Endodermal cell (in vitro differentiated cells): ENCODE data around the gene HSPG2. TPM values are rescaled to one million over a fixed set of nuclear protein-coding genes. Genes with fewer than 3 reads are reported as not detected.

ENCODE experiments used
- DNase-seq: peaks from one replicate; pipeline ENCODE4 v3.0.0-alpha.2; 2017
- H3K27ac ChIP-seq: 2 replicates; pipeline ENCODE4 v1.5.1; 2013; ENCODE audit warnings: mild to moderate bottlenecking, low read depth, low read length, moderate library complexity
- H3K27me3 ChIP-seq: 2 replicates; pipeline ENCODE4 v1.6.1; 2013; ENCODE audit warnings: mild to moderate bottlenecking, low read length, moderate library complexity; ENCODE audit not compliant: insufficient read depth, control insufficient read depth, poor library complexity, severe bottlenecking
- H3K36me3 ChIP-seq: 2 replicates; pipeline ENCODE4 v1.7.0; 2013; ENCODE audit warnings: mild to moderate bottlenecking, low read length, moderate library complexity; ENCODE audit not compliant: control insufficient read depth, insufficient read depth
- H3K4me1 ChIP-seq: one replicate; pipeline ENCODE4 v1.7.0; 2013; ENCODE audit warnings: low read length; ENCODE audit not compliant: control insufficient read depth, insufficient read depth
- H3K4me3 ChIP-seq: 2 replicates; pipeline ENCODE4 v1.5.1; 2013; ENCODE audit warnings: mild to moderate bottlenecking, low read length, moderate library complexity
- H3K9ac ChIP-seq: 2 replicates; pipeline ENCODE4 v1.6.1; 2013; ENCODE audit warnings: mild to moderate bottlenecking, low read length, moderate library complexity; ENCODE audit not compliant: poor library complexity, severe bottlenecking; ENCODE audit errors: extremely low read depth
- H3K9me3 ChIP-seq: 2 replicates; pipeline ENCODE4 v1.6.1; 2013; ENCODE audit warnings: mild to moderate bottlenecking, low read length, moderate library complexity; ENCODE audit not compliant: control insufficient read depth
- H3K27ac Mint-ChIP-seq: 2 replicates; pipeline ENCODE4 v1.8.0; 2020; ENCODE audit warnings: mixed read lengths
- H3K27me3 Mint-ChIP-seq: 2 replicates; pipeline ENCODE4 v1.8.0; 2021; ENCODE audit warnings: mild to moderate bottlenecking, mixed read lengths; ENCODE audit not compliant: insufficient read depth
- H3K36me3 Mint-ChIP-seq: 2 replicates; pipeline ENCODE4 v1.8.0; 2020; ENCODE audit warnings: low read depth, mixed read lengths
- H3K4me1 Mint-ChIP-seq: 2 replicates; pipeline ENCODE4 v1.8.0; 2020; ENCODE audit warnings: mixed read lengths
- H3K4me3 Mint-ChIP-seq: 2 replicates; pipeline ENCODE4 v1.8.0; 2020; ENCODE audit warnings: mild to moderate bottlenecking, moderate library complexity, mixed read lengths
- H3K9me3 Mint-ChIP-seq: 2 replicates; pipeline ENCODE4 v1.8.0; 2020; ENCODE audit warnings: mild to moderate bottlenecking, mixed read lengths
- CTCF ChIP-seq: fragments of 200-600 bp; sonication (generic); conservative IDR thresholded peaks from 2 replicates; pipeline ENCODE4 v1.5.0; 2021; ENCODE audit warnings: antibody characterized with exemption, mild to moderate bottlenecking
- WGBS, 2 experiments: methylation state at CpG; one replicate each; pipeline versions ENCODE4 v1.1.5 to v1.1.7; 2013; ENCODE audit warnings: missing lambda C conversion rate in 2 of 2, mixed read lengths in 1 of 2; ENCODE audit not compliant: insufficient coverage in 1 of 2, insufficient read length in 1 of 2; 5-methylcytosine and 5-hydroxymethylcytosine counted together
- total RNA-seq, 2 donors: library from RNA; stranded (reverse); fragmentation: NEBNext Ultra II Directional in 1 of 2; extraction: Animal tissue kit (Norgen Biotek cat#: 25700) in 1 of 2; gene quantifications; 2 replicates in 1 of 2; 3 replicates in 1 of 2; pipeline ENCODE4 v1.2.1, GENCODE V29; 2021

Gene HSPG2
- total RNA-seq, 2 donors from 2014 or later = 222 to 227 TPM

- Histone ChIP-seq H3K36me3 (peaks cover 86% of the 10 kb centered on the region), H3K9me3 (peaks cover 13% of the 10 kb centered on the region), H3K27me3 (no peaks in the 10 kb centered on the region), H3K27ac (no peak overlapping the region), H3K9ac (no peak overlapping the region), H3K4me1 (no peaks in the 10 kb centered on the region), H3K4me3 (no peak overlapping the region)
- Mint-ChIP-seq H3K27me3 (no peaks in the 10 kb centered on the region), H3K27ac (no peak overlapping the region), H3K4me1 (no peaks in the 10 kb centered on the region), H3K36me3 (peaks cover 74% of the 10 kb centered on the region), H3K4me3 (no peak overlapping the region), H3K9me3 (peaks cover 19% of the 10 kb centered on the region)
- TF ChIP-seq CTCF = no peak
- no peak for DNase-seq
- 92 to 95% methylated on average over 15 to 23 of the region's 23 CpGs for WGBS, 2 experiments
Observed at GRCh38 chr1:21838359-21839157, 98.6 kb downstream of the HSPG2 start.

- Histone ChIP-seq H3K36me3 (peaks cover 86% of the 10 kb centered on the region), H3K27ac (no peak overlapping the region), H3K4me3 (no peak overlapping the region), H3K4me1 (no peaks in the 10 kb centered on the region), H3K9ac (no peak overlapping the region), H3K9me3 (peaks cover 13% of the 10 kb centered on the region), H3K27me3 (no peaks in the 10 kb centered on the region)
- H3K9me3 Mint-ChIP-seq = peaks cover 19% of the 10 kb centered on the region
- 95 to 98% methylated on average over 9 to 10 of the region's 10 CpGs for WGBS, 2 experiments
- H3K4me3 Mint-ChIP-seq = no peak overlapping the region
- peaks cover 75% of the 10 kb centered on the region for H3K36me3 Mint-ChIP-seq
- no peak overlapping the region for H3K27ac Mint-ChIP-seq
- no peaks in the 10 kb centered on the region for H3K27me3 Mint-ChIP-seq
- TF ChIP-seq CTCF = no peak
- H3K4me1 Mint-ChIP-seq = no peaks in the 10 kb centered on the region
- no peak for DNase-seq
Observed at GRCh38 chr1:21837476-21837875, 99.6 kb downstream of the HSPG2 start.

GRCh38 chr1:21836729-21837128 lies 100.4 kb downstream of the HSPG2 start:
- Mint-ChIP-seq H3K27ac (no peak overlapping the region), H3K36me3 (peaks cover 82% of the 10 kb centered on the region), H3K4me1 (no peaks in the 10 kb centered on the region), H3K4me3 (no peak overlapping the region), H3K9me3 (peaks cover 19% of the 10 kb centered on the region), H3K27me3 (no peaks in the 10 kb centered on the region)
- whole genome bisulfite sequencing, 2 experiments = 96 to 100% methylated on average over 2 to 13 of the region's 13 CpGs
- Histone ChIP-seq H3K27ac (no peak overlapping the region), H3K36me3 (peaks cover 85% of the 10 kb centered on the region), H3K4me1 (no peaks in the 10 kb centered on the region), H3K4me3 (no peak overlapping the region), H3K9ac (no peak overlapping the region), H3K27me3 (no peaks in the 10 kb centered on the region), H3K9me3 (peaks cover 13% of the 10 kb centered on the region)
- no peak for DNase-seq
- no peak for TF ChIP-seq CTCF
